Mucosa of descending colon (tissue), 3 donors: ENCODE data around the gene MRPL41. TPM values are rescaled to one million over a fixed set of nuclear protein-coding genes. Genes with fewer than 3 reads are reported as not detected.
"Not testable (repeated sequence)": the region's sequence is repeated elsewhere in the genome, so short reads cannot be mapped to it uniquely, and the experiment has no call there.

Source experiments
- ATAC-seq: fragments of 200-7000 bp; cut with Tn5 transposase; one replicate; pipeline ENCODE4 v1.9.1; 2020; ENCODE audit warnings: mild to moderate bottlenecking, moderate library complexity
- DNase-seq, 3 donors: peaks; one replicate each; pipeline ENCODE4 v3.0.0-alpha.2; 2020
- H3K36me3 ChIP-seq: fragments of 200-600 bp; one replicate; pipeline ENCODE4 v1.8.0; 2021; ENCODE audit warnings: low read depth, mild to moderate bottlenecking
- H3K4me1 ChIP-seq: fragments of 200-600 bp; one replicate; pipeline ENCODE4 v1.8.0; 2021; ENCODE audit warnings: low read depth, mild to moderate bottlenecking
- H3K4me3 ChIP-seq: fragments of 200-600 bp; one replicate; pipeline ENCODE4 v1.8.0; 2021; ENCODE audit warnings: mild to moderate bottlenecking
- H3K9me3 ChIP-seq: fragments of 200-600 bp; one replicate; pipeline ENCODE4 v1.8.0; 2021; ENCODE audit warnings: mild to moderate bottlenecking
- CTCF ChIP-seq: fragments of 200-600 bp; IDR thresholded peaks from one replicate; pipeline ENCODE4 v1.8.0; 2022; ENCODE audit warnings: antibody characterized with exemption, mild to moderate bottlenecking
- intact Hi-C, 2 donors: fragments of 100-400 bp; cut with DNase I in 1 of 2; cut with micrococcal nuclease in 1 of 2; formaldehyde crosslinking; loops; one replicate each; pipeline versions ENCODE4 v1.11.0 to v1.11.1; 2022; cut with DNase I, micrococcal nuclease
- total RNA-seq, 3 donors: library from RNA; stranded (reverse); fragmentation: NEBNext Ultra II Directional in 2 of 3; extraction: Animal tissue kit (Norgen Biotek cat#: 25700) in 2 of 3; gene quantifications; one replicate each; pipeline versions ENCODE4 v1.2.1 to v1.2.4, GENCODE V29; 2021 to 2023
- donor health status: DM: no; HTN: no; CAD: no; lungs with moderate emphysema.
- donor health status: DM: no; HTN: no; CAD: no.
- donor health status: DM: no; HTN: yes; CAD: no.

The MRPL41 gene
- total RNA-seq, 3 donors from 2014 or later, result 67.1 to 93.8 (median 93.5) TPM

DNA sequence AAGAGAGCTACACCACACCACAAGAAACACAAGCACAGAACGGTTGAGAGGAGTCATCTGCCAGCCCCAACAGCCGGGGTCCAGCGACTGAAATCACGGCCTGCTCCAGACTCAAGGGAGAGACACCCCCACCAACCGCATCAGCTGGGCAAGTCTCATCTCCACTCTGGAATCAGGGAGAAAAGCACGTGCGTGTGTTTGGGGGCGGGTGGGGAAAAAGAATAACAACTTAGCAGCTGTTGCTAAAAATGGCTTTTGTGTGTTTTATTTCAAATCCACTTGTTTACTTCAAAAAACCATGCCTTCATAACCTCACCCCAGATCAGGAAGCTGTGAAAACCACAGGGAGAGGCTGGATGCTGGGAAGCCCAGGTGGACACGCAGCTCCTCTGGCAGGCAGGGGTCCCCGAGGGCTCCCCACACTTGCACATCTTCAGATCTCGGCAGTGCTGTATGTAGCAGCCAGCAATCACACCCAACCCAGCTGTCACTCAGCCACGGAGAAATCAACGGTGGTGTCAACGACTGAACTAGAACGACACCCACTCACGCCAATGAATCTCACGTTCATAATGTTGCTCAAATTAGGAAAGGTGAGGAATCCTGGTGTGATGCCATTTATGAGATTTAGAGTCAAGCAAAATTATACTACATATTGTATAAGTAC lies 20.4 kb upstream of the MRPL41 start:
- DNase-seq, result peak in 1 of 3 donors; percentile 40
- H3K9me3 ChIP-seq, result no peaks in the 10 kb centered on the region
- intact Hi-C loops, result no loop called here
- peaks cover 6% of the 10 kb centered on the region for H3K4me1 ChIP-seq
- no peak for TF ChIP-seq CTCF
- H3K36me3 ChIP-seq, result no peaks in the 10 kb centered on the region
- no peak for ATAC-seq
- H3K4me3 ChIP-seq, result no peak overlapping the region

GRCh38 chr9:137532891-137533468 lies 18.7 kb upstream of the MRPL41 start:
- H3K9me3 ChIP-seq, ATAC-seq, DNase-seq, H3K4me3 ChIP-seq, H3K36me3 ChIP-seq, H3K4me1 ChIP-seq, intact Hi-C loops: not testable (repeated sequence)

- Histone ChIP-seq H3K4me3 (no peak overlapping the region), H3K4me1 (peaks cover 6% of the 10 kb centered on the region), H3K9me3 (no peaks in the 10 kb centered on the region), H3K36me3 (no peaks in the 10 kb centered on the region)
- intact Hi-C loops, result no loop called here
- peak; percentile 95 for ATAC-seq
- TF ChIP-seq CTCF, result peak; percentile 31
- peak in 1 of 3 donors; percentile 68 for DNase-seq
Observed at GRCh38 chr9:137534256-137535119, 17.2 kb upstream of the MRPL41 start.

DNA sequence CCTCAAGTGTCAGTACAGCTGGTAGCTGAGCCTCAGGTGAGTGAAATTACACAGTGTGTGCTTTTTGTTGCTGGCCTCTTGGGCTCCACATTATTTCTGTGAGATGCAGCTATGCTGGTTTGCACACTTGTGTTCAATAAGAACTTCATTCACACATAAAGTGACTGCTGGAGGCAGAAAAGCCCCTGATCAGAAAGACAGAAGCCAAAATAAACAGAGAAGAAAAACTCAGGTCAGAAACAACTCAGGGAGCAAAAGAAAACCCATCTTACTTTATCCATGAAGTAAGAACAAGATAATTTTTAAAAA lies 16.6 kb upstream of the MRPL41 start:
- no peak for ATAC-seq
- DNase-seq, result no peak

DNA sequence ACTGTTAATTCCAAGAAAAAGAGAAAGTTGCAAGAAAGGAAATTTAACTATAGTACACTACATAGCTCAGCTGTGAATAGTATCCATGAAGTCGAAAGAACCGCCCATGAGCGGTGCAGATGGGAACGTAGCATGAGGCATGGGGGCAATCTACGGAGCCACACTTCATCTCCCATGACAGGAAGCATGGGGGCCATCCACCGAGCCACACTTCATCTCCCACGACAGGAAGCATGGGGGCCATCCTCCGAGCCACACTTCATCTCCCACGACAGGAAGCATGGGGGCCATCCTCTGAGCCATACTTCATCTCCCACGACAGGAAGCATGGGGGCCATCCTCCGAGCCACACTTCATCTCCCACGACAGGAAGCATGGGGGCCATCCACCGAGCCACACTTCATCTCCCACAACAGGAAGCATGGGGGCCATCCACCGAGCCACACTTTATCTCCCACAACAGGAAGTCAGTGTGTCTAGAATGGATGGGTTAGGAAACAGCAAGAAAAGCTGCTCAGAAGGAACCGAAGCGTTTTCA lies 15.0 kb upstream of the MRPL41 start:
- H3K9me3 ChIP-seq, ATAC-seq, H3K4me1 ChIP-seq, intact Hi-C loops, H3K36me3 ChIP-seq, H3K4me3 ChIP-seq: not testable (repeated sequence)
- DNase-seq, result peak in 1 of 3 donors; percentile 38

More for the DNA sequence above, 16.6 kb upstream of the MRPL41 start:
- Histone ChIP-seq H3K9me3 (no peaks in the 10 kb centered on the region), H3K4me3 (no peak overlapping the region), H3K4me1 (peaks cover 6% of the 10 kb centered on the region), H3K36me3 (no peaks in the 10 kb centered on the region)
- TF ChIP-seq CTCF, result no peak
- intact Hi-C loops, result no loop called here

GRCh38 chr9:137538058-137538457 lies 13.6 kb upstream of the MRPL41 start:
- intact Hi-C loops, result no loop called here
- Histone ChIP-seq H3K36me3 (no peaks in the 10 kb centered on the region), H3K4me3 (no peak overlapping the region), H3K4me1 (peaks cover 6% of the 10 kb centered on the region), H3K9me3 (no peaks in the 10 kb centered on the region)
- DNase-seq (peak in 1 of 3 donors; percentile 39), ATAC-seq (no peak)
- TF ChIP-seq CTCF, result no peak
